ENCODE measurements around the gene VSTM4. TPM values are rescaled to one million over a fixed set of nuclear protein-coding genes. Genes with fewer than 3 reads are reported as not detected.

Gene VSTM4
- total and polyA plus RNA-seq, 2 experiments from 2014 or later = 0.21 to 0.66 TPM

DNA sequence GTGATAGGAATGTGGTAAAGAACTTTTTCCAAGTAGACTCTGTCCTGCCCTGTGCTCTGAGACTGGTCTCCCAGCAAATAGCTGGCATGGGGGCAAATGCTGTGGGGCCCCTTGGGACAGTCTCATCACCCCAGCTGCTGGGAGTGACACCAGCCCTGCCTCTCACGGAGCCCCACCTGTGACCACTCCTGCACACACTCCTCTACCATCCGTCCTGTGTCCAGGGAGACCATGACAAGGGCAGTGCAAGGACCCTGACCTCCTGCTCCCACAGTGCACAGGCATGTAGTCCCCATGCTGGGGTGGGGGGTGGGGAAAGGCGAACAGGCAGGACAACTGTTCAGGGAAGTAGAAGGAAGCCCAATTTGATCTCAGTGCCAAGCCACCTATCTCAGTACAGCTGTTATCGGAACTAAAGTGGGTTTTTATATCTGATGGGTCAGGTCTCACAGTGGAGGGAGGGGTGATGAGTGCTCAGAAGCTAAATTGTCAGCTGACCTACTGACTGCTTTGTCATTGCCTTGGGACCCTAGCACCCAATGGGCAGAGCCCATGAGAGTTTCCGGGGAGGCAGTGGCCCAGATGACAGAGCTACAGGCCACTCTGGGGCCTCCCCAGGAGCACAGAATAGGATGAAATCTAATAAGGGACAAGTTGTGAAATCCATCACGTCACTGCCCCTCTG, 24.5 kb downstream of the VSTM4 start (continued):
- TF ChIP-seq, protein P1, sequence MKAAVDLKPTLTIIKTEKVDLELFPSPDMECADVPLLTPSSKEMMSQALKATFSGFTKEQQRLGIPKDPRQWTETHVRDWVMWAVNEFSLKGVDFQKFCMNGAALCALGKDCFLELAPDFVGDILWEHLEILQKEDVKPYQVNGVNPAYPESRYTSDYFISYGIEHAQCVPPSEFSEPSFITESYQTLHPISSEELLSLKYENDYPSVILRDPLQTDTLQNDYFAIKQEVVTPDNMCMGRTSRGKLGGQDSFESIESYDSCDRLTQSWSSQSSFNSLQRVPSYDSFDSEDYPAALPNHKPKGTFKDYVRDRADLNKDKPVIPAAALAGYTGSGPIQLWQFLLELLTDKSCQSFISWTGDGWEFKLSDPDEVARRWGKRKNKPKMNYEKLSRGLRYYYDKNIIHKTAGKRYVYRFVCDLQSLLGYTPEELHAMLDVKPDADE (IDR thresholded peaks at IDR 0.05) = no peak
- no peak for TF ChIP-seq EZH2 (IDR thresholded peaks at IDR 0.05; ENCODE audit: low read depth, unreplicated experiment)
- TF ChIP-seq, protein P2, sequence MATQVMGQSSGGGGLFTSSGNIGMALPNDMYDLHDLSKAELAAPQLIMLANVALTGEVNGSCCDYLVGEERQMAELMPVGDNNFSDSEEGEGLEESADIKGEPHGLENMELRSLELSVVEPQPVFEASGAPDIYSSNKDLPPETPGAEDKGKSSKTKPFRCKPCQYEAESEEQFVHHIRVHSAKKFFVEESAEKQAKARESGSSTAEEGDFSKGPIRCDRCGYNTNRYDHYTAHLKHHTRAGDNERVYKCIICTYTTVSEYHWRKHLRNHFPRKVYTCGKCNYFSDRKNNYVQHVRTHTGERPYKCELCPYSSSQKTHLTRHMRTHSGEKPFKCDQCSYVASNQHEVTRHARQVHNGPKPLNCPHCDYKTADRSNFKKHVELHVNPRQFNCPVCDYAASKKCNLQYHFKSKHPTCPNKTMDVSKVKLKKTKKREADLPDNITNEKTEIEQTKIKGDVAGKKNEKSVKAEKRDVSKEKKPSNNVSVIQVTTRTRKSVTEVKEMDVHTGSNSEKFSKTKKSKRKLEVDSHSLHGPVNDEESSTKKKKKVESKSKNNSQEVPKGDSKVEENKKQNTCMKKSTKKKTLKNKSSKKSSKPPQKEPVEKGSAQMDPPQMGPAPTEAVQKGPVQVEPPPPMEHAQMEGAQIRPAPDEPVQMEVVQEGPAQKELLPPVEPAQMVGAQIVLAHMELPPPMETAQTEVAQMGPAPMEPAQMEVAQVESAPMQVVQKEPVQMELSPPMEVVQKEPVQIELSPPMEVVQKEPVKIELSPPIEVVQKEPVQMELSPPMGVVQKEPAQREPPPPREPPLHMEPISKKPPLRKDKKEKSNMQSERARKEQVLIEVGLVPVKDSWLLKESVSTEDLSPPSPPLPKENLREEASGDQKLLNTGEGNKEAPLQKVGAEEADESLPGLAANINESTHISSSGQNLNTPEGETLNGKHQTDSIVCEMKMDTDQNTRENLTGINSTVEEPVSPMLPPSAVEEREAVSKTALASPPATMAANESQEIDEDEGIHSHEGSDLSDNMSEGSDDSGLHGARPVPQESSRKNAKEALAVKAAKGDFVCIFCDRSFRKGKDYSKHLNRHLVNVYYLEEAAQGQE (IDR thresholded peaks at IDR 0.05; ENCODE audit: unreplicated experiment) = no peak

DNA sequence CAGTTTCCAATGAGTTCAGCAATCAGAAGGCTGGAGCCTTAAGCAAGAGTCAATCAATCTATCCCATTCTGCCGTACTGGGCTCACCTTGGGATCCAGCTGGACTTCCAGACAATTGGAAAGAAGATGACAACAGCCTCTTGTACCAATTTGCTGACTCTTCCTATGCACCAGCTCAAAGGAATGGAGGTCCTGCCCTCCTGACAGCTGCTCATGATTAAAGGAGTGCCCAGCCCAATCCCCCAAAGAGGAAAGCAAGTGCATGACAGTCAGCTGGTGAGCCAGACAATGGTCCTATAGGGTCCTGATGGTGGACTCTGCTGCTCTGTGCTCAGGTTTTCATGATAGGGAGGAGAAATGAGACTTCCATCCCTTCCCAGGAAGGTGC, 25.1 kb downstream of the VSTM4 start:
- peaks cover 3% of the 10 kb centered on the region for H3K27me3 Mint-ChIP-seq (ENCODE audit: insufficient read depth, low read depth, poor library complexity)
- Histone ChIP-seq H3K27me3 (ENCODE audit: insufficient read depth) (no peaks in the 10 kb centered on the region), H2AFZ (no peak overlapping the region), H4K20me1 (replicated peaks; ENCODE audit: insufficient read depth) (no peaks in the 10 kb centered on the region), H3K4me3 (no peak overlapping the region), H3K4me1 (ENCODE audit: insufficient read depth) (no peaks in the 10 kb centered on the region), H3K79me2 (replicated peaks; ENCODE audit: insufficient read depth) (no peaks in the 10 kb centered on the region), H3K27ac (ENCODE audit: low read depth) (no peak overlapping the region), H3K9me2 (ENCODE audit: insufficient read depth) (no peaks in the 10 kb centered on the region), H3K4me2 (no peak overlapping the region), H3K36me3 (ENCODE audit: insufficient read depth) (no peaks in the 10 kb centered on the region), H3F3A (replicated peaks; ENCODE audit: low read depth) (no peaks in the 10 kb centered on the region)
- DNase-seq (ENCODE audit: low spot score) (no peak), ATAC-seq (no peak)
- H3K27ac Mint-ChIP-seq = no peak overlapping the region
- H3K36me3 Mint-ChIP-seq (ENCODE audit: low read depth) = peaks cover 8% of the 10 kb centered on the region
- H3K4me1 Mint-ChIP-seq = peaks cover 4% of the 10 kb centered on the region; the same call in 2 of the 3 replicates
- TF ChIP-seq JUNB (IDR thresholded peaks at IDR 0.05; ENCODE audit: unreplicated experiment) = no peak
- TF ChIP-seq, protein P2 (IDR thresholded peaks at IDR 0.05; ENCODE audit: unreplicated experiment) = no peak
- TF ChIP-seq EZH2phosphoT487 (IDR thresholded peaks at IDR 0.05; ENCODE audit: unreplicated experiment) = no peak
- TF ChIP-seq EZH2 (IDR thresholded peaks at IDR 0.05; ENCODE audit: low read depth, unreplicated experiment) = no peak
- TF ChIP-seq, protein P1 (IDR thresholded peaks at IDR 0.05) = no peak
- TF ChIP-seq NANOG (IDR thresholded peaks at IDR 0.05; ENCODE audit: borderline replicate concordance) = no peak
- no peak overlapping the region for H3K4me3 Mint-ChIP-seq
- peaks cover 15% of the 10 kb centered on the region; the same call in 2 of the 3 replicates for H3K9me3 Mint-ChIP-seq

All from GM23338 (cell line).